ENCODE measurements around the gene AKIP1.

The AKIP1 gene

DNA sequence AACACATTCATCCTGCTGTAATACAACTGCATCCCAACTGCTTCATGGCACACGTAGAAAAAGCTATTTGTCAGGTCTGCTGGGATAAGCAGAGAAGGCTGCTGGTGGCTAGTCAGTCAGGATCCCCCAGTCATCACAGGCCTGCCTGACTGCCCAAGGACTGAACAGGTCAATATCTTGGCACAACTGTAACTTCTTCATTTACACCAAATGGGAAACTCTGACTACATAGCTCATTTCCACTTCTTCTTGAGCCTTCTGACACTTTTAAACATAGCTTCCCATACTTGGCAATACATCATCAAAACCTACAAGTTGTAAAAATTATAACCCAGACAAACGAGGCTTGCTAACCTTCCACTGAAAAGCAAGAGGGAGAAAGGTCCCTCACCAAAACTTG is 50.4 kb downstream of the AKIP1 start:
- no peak for DNase-seq (ENCODE audit: low spot score)

- DNase-seq (ENCODE audit: low spot score) = no peak
Measured at GRCh38 chr11:8962841-8963240, 51.9 kb downstream of the AKIP1 start.

DNA sequence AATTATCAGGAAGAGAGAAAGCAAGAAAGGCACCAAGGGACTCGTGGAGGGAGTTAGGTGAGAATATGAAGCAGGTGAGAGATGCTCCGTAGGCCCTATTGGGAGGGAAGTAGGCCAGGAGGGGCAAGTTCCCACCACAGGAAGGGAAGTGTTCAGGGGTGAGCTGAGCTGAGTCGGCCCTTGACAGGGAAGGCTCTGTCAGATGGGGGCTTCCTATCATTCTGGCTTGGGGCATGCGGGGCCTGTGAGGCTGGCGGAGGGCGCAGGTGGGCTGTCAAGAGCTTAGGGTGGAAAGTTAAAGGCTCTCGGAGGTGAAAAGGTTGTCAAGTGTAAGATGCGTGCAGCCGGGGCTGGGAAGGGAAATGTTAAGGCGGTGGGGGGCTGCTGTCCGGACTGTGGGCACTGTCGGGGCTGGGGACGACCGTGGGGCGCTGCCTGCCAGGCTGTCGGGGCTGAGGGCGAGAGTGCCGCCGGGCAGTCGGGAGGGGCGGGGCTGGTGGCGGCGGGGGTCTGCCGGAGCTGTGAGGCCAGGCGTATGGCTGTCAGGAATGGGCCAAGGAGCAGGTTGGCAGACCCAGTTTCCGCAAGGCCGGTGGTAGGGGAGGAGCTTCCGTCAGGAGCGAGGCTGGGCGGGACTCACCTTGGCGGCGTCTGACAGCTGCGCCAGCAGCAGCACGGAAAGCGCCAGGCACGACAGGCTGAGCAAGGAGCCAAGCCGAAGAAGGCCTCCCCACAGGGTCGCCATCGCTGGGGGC is 52.8 kb downstream of the AKIP1 start:
- peak; percentile 71 for DNase-seq (ENCODE audit: low spot score)

DNA sequence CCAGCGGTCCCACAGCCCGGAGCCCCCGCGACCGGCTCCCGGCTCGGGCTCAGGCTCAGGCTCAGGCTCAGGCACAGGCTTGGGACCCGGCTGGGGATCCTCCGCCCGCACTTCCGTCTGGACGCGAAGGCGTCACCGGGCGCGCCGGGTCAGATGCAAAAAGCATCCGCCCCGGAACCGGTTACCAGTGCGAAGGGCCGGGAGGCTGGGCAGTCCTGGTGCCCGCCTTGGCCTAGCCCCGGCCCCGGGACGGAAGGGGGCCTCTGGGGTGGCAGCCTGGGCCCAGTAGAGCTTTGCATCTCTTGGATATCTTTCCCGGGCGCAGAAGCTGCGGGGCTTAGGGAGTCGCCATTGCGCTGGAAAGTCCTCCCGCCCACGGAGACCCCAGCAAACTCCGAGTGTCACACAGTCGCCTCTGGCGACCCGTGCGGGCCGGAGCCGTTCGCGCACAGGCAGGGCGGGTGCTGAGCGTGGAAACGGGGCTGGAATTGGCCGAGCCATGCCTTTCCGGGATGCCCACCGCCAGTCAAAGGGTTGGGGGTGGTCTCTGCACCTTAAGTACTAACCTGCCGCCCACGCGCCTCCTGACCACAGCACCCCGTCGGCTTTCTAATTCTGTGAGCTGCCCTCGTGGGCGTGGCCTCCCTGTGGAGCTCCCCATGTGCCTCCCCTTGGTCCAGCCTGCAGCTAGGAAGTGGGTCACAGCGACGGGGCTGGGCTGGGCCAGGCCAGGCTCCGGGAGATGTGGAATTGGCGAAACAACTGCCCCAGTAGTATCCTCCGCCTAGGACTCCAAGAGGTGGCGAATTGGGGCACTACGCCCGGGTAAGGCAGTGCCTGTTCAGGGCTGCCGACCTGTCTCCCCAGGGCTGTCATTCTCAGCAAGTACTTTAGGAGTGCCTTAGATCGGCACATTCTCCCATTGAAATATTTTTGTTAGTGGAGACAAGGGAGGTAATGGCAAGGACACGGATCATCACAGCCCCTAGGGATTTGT is 53.6 kb downstream of the AKIP1 start, which contains the start of gene TMEM9B:
TMEM9B (minus strand) TSS at position 119 of the 997 bp plus-strand sequence. CDS start 129 bp downstream, outside the sequence.
- peak; percentile 74 for DNase-seq (ENCODE audit: low spot score)

DNA sequence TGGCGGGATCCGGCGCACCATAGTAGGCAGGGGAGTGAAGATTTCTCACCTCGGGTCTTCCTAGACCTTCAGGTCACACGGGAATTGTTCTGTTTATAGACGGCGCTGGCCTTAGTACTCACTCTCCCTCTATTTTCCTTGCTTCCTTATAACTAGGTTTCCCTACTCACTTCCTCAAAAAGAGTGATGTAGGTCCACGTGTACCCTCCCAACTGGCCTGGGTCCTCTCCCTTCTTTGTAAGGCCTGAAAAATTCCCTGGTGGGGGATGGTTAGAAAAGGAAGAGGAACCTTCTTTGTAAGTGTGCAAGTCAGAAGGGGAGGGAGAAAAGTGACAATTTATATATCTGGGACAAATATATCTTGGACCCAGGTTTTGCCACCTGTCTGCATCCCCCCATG is 56.2 kb downstream of the AKIP1 start:
- no peak for DNase-seq (ENCODE audit: low spot score)
